ENCODE results near the gene SGSM2.

GRCh38 chr17:2377659-2378058, 40.4 kb downstream of the SGSM2 start:
- no peak for TF ChIP-seq CREB1 (IDR thresholded peaks at IDR 0.05)
- TF ChIP-seq CREB1 (CRISPR knock-in tag; IDR thresholded peaks at IDR 0.05): no peak
- no peak for TF ChIP-seq CEBPB (IDR thresholded peaks at IDR 0.05; ENCODE audit: borderline replicate concordance, low read depth, low read length)
- TF ChIP-seq ZFX (CRISPR knock-in tag; IDR thresholded peaks at IDR 0.05; ENCODE audit: low read depth): no peak
- no peak for TF ChIP-seq TFDP2 (CRISPR knock-in tag; IDR thresholded peaks at IDR 0.05)
- TF ChIP-seq CTCF (CRISPR knock-in tag; IDR thresholded peaks at IDR 0.05): no peak
- TF ChIP-seq ZUFSP (CRISPR knock-in tag; IDR thresholded peaks at IDR 0.05; ENCODE audit: borderline replicate concordance): no peak
- no peak for TF ChIP-seq ZZZ3 (CRISPR knock-in tag; IDR thresholded peaks at IDR 0.05; ENCODE audit: borderline replicate concordance)
- TF ChIP-seq SUZ12 (IDR thresholded peaks at IDR 0.05; ENCODE audit: low read depth, low read length): no peak
- no peak for TF ChIP-seq NFE2L1 (CRISPR knock-in tag; IDR thresholded peaks at IDR 0.05; ENCODE audit: borderline replicate concordance)
- TF ChIP-seq POLR2AphosphoS2 (IDR thresholded peaks at IDR 0.05; ENCODE audit: low read depth, low read length): no peak

Data from HepG2 (cell line).